GM23338 (cell line): ENCODE data around the gene DDN.

Experiments used
- EZH2 ChIP-seq: fragments of 200-600 bp; sonication (generic); IDR thresholded peaks from one replicate; pipeline ENCODE4 v1.8.0; 2017; ENCODE audit warnings: antibody characterized with exemption, mild to moderate bottlenecking, low read depth; ENCODE audit not compliant: unreplicated experiment
- POLR2AphosphoS5 ChIP-seq: IDR thresholded peaks from 2 replicates; pipeline ENCODE4 v1.6.1; 2016; ENCODE audit warnings: antibody characterized with exemption, low read depth
- TF ChIP-seq, protein P1 (sequence below), 2 experiments: fragments of 200-600 bp in 1 of 2; sonication (generic) in 1 of 2; conservative IDR thresholded peaks; 2 replicates each; pipeline versions ENCODE4 v1.5.1 to v1.6.1; 2016 to 2017; ENCODE audit warnings: antibody characterized with exemption in 2 of 2, low read depth in 2 of 2, mild to moderate bottlenecking in 2 of 2, moderate library complexity in 1 of 2

DNA sequence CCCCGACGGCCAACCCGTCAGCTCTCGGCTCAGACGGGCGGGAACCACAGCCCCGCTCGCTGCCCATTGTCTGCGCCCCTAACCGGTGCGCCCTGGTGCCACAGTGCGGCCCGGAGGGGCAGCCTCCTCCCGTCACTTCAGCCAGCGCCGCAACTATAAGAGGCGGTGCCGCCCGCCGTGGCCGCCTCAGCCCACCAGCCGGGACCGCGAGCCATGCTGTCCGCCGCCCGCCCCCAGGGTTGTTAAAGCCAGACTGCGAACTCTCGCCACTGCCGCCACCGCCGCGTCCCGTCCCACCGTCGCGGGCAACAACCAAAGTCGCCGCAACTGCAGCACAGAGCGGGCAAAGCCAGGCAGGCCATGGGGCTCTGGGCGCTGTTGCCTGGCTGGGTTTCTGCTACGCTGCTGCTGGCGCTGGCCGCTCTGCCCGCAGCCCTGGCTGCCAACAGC is 20.9 kb downstream of the DDN start, which contains the start of gene WNT1:
- peak; percentile 78 for TF ChIP-seq EZH2
- TF ChIP-seq POLR2AphosphoS5, result no peak
- TF ChIP-seq, protein P1, sequence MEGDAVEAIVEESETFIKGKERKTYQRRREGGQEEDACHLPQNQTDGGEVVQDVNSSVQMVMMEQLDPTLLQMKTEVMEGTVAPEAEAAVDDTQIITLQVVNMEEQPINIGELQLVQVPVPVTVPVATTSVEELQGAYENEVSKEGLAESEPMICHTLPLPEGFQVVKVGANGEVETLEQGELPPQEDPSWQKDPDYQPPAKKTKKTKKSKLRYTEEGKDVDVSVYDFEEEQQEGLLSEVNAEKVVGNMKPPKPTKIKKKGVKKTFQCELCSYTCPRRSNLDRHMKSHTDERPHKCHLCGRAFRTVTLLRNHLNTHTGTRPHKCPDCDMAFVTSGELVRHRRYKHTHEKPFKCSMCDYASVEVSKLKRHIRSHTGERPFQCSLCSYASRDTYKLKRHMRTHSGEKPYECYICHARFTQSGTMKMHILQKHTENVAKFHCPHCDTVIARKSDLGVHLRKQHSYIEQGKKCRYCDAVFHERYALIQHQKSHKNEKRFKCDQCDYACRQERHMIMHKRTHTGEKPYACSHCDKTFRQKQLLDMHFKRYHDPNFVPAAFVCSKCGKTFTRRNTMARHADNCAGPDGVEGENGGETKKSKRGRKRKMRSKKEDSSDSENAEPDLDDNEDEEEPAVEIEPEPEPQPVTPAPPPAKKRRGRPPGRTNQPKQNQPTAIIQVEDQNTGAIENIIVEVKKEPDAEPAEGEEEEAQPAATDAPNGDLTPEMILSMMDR (conservative IDR thresholded peaks at IDR 0.05; ENCODE audit: low read depth in 2 of 2), result no peak; a peak in 1 of 4 replicates
